HCT116 (cell line): ENCODE results near the gene MGRN1. TPM values are rescaled to one million over a fixed set of nuclear protein-coding genes. Genes with fewer than 3 reads are reported as not detected.

Experiments
- ATAC-seq: fragments of 200-7000 bp; cut with Tn5 transposase; 2 replicates; pipeline ENCODE4 v1.9.1; 2020; ENCODE audit warnings: mild to moderate bottlenecking, moderate library complexity
- BruUV-seq: library from RNA; stranded (reverse); fragments of 400-500 nt; replicated peaks from 2 replicates; lab custom pipeline; 2021; lab: Mats Ljungman, UMichigan
- CTCF ChIA-PET: fragments of 300-600 bp; sonication (Branson Sonifier 250); formaldehyde crosslinking; loops from one replicate; lab custom pipeline; 2021; ENCODE audit warnings: antibody characterized with exemption; lab: Charles Lee
- POLR2A ChIA-PET: fragments of 300-600, 350-600 bp; sonication (Branson Sonifier 250); formaldehyde crosslinking; loops from one replicate; lab custom pipeline; 2021; ENCODE audit warnings: antibody characterized with exemption; lab: Charles Lee
- RAD21 ChIA-PET, 2 experiments: fragments of 300-600 bp; sonication (Branson Sonifier 250); formaldehyde crosslinking; loops; one replicate each; lab custom pipeline; 2023; ENCODE audit warnings: low total read pairs in 2 of 2; ENCODE audit not compliant: uncharacterized antibody in 2 of 2, unreplicated experiment in 2 of 2, low non-redundant PET in 1 of 2; lab: Charles Lee
- DNase-seq: peaks from one replicate; pipeline ENCODE4 v3.0.0-alpha.2; 2010; ENCODE audit warnings: low read depth, low spot score
- H2AFZ ChIP-seq: fragments of 200-600 bp; shearing (Covaris generic), sonication (generic); 2 replicates; pipeline ENCODE4 v1.6.1; 2017; ENCODE audit warnings: low read depth, mixed run types, mixed read lengths, antibody characterized with exemption, low read length; ENCODE audit not compliant: poor library complexity, severe bottlenecking
- H3K27ac ChIP-seq: 2 replicates; pipeline ENCODE4 v1.5.1; 2012; ENCODE audit warnings: low read depth, low read length
- H3K27me3 ChIP-seq: fragments of 200-600 bp; sonication (generic); 2 replicates; pipeline ENCODE4 v1.6.1; 2016; ENCODE audit warnings: mixed run types, low read length, mixed read lengths; ENCODE audit not compliant: insufficient read depth
- H3K36me3 ChIP-seq, 2 experiments: fragments of 200-500 bp in 1 of 2; fragments of 200-600 bp in 1 of 2; sonication (Bioruptor generic) in 1 of 2; sonication (generic) in 1 of 2; 2 replicates each; pipeline versions ENCODE4 v1.5.1 to v1.6.1; 2014 to 2016; ENCODE audit warnings: low read length in 2 of 2, inconsistent platforms in 1 of 2, mixed read lengths in 1 of 2, mixed run types in 1 of 2; ENCODE audit not compliant: insufficient read depth in 2 of 2, control insufficient read depth in 1 of 2
- H3K4me1 ChIP-seq, 2 experiments: fragments of 200-600 bp in 1 of 2; sonication (generic) in 1 of 2; 2 replicates each; pipeline versions ENCODE4 v1.5.1 to v1.6.1; 2012 to 2017; ENCODE audit warnings: low read length in 2 of 2, inconsistent platforms in 1 of 2, mild to moderate bottlenecking in 1 of 2, mixed read lengths in 1 of 2, mixed run types in 1 of 2, moderate library complexity in 1 of 2; ENCODE audit not compliant: insufficient read depth in 2 of 2, control insufficient read depth in 1 of 2
- H3K4me2 ChIP-seq: fragments of 200-600 bp; sonication (generic); 2 replicates; pipeline ENCODE4 v1.6.1; 2017; ENCODE audit warnings: mixed run types, low read length, mixed read lengths
- H3K4me3 ChIP-seq, 2 experiments: fragments of 200-600 bp in 1 of 2; sonication (generic) in 1 of 2; replicated peaks in 1 of 2; 2 replicates each; pipeline ENCODE4 v1.5.1; 2011 to 2016; ENCODE audit warnings: low read length in 2 of 2, control low read depth in 1 of 2, low read depth in 1 of 2, mild to moderate bottlenecking in 1 of 2, mixed read lengths in 1 of 2, mixed run types in 1 of 2
- H3K79me2 ChIP-seq: fragments of 200-600 bp; sonication (generic); 2 replicates; pipeline ENCODE4 v1.6.1; 2017; ENCODE audit warnings: mild to moderate bottlenecking, mixed run types, low read length, moderate library complexity, mixed read lengths; ENCODE audit not compliant: insufficient read depth
- H3K9ac ChIP-seq: fragments of 200-600 bp; sonication (generic); 2 replicates; pipeline ENCODE4 v1.6.1; 2016; ENCODE audit warnings: low read length, mixed read lengths
- H3K9me2 ChIP-seq: fragments of 200-600 bp; sonication (generic), shearing (Covaris generic); 2 replicates; pipeline ENCODE4 v1.6.1; 2017; ENCODE audit warnings: mixed run types, mild to moderate bottlenecking, moderate library complexity; ENCODE audit not compliant: insufficient read depth
- H3K9me3 ChIP-seq, 2 experiments: fragments of 200-500 bp in 1 of 2; fragments of 200-600 bp in 1 of 2; sonication (Bioruptor generic) in 1 of 2; sonication (generic) in 1 of 2; 2 replicates each; pipeline ENCODE4 v1.6.1; 2014 to 2017; ENCODE audit warnings: low read length in 2 of 2, mixed read lengths in 2 of 2, inconsistent platforms in 1 of 2, low read depth in 1 of 2, mild to moderate bottlenecking in 1 of 2, mixed run types in 1 of 2, moderate library complexity in 1 of 2; ENCODE audit not compliant: control insufficient read depth in 1 of 2, insufficient read depth in 1 of 2
- H4K20me1 ChIP-seq: fragments of 200-600 bp; sonication (generic), shearing (Covaris generic); 2 replicates; pipeline ENCODE4 v1.6.1; 2017; ENCODE audit warnings: mixed run types, mild to moderate bottlenecking, moderate library complexity; ENCODE audit not compliant: insufficient read depth
- CBX3 ChIP-seq: IDR thresholded peaks from 2 replicates; pipeline ENCODE4 v1.6.1; 2012; ENCODE audit warnings: low read depth
- EGR1 ChIP-seq: IDR thresholded peaks from 2 replicates; pipeline ENCODE4 v1.6.1; 2012; ENCODE audit warnings: low read depth
- ELF1 ChIP-seq: IDR thresholded peaks from 2 replicates; pipeline ENCODE4 v1.6.1; 2012; ENCODE audit warnings: low read depth, borderline replicate concordance
- EZH2 ChIP-seq: fragments of 200-600 bp; sonication (generic); IDR thresholded peaks from 2 replicates; pipeline ENCODE4 v1.6.1; 2017; ENCODE audit warnings: antibody characterized with exemption, mixed run types
- EZH2phosphoT487 ChIP-seq: fragments of 200-600 bp; IDR thresholded peaks from 2 replicates; pipeline ENCODE4 v1.6.1; 2018; ENCODE audit warnings: antibody characterized with exemption, borderline replicate concordance
- FOSL1 ChIP-seq: IDR thresholded peaks from 2 replicates; pipeline ENCODE4 v1.6.1; 2012; ENCODE audit warnings: low read depth
- JUND ChIP-seq: IDR thresholded peaks from 2 replicates; pipeline ENCODE4 v1.6.1; 2012
- POLR2A ChIP-seq: IDR thresholded peaks from 2 replicates; pipeline ENCODE4 v1.7.0; 2011; ENCODE audit warnings: borderline replicate concordance; ENCODE audit not compliant: insufficient read depth, insufficient read length; ENCODE audit errors: extremely low read depth
- POLR2AphosphoS5 ChIP-seq: IDR thresholded peaks from 2 replicates; pipeline ENCODE4 v1.6.1; 2011; ENCODE audit warnings: mild to moderate bottlenecking, low read depth, low read length, moderate library complexity
- TCF7L2 ChIP-seq: IDR thresholded peaks from 2 replicates; pipeline ENCODE4 v1.7.0; 2011; ENCODE audit warnings: borderline replicate concordance, inconsistent platforms; ENCODE audit not compliant: insufficient read depth, insufficient read length; ENCODE audit errors: extremely low read depth
- YY1 ChIP-seq: IDR thresholded peaks from 2 replicates; pipeline ENCODE4 v1.6.1; 2011; ENCODE audit warnings: low read length, low read depth, moderate library complexity, mild to moderate bottlenecking; ENCODE audit not compliant: insufficient replicate concordance; ENCODE audit errors: extremely low read depth
- ZFX ChIP-seq: fragments of 450-650 bp; IDR thresholded peaks from 2 replicates; pipeline ENCODE4 v1.6.1; 2017
- ZNF274 ChIP-seq: fragments of 200-500 bp; sonication (Bioruptor generic); IDR thresholded peaks from 2 replicates; pipeline ENCODE4 v1.6.1; 2014; ENCODE audit warnings: mild to moderate bottlenecking, low read depth, low read length, inconsistent platforms
- intact Hi-C: fragments of 100-400 bp; cut with micrococcal nuclease; formaldehyde crosslinking; loops from 2 replicates; pipeline ENCODE4 v1.10.0; 2022
- total RNA-seq: library from RNA; stranded (reverse); gene quantifications from one replicate; pipeline ENCODE4 v1.2.1, GENCODE V29; 2021; ENCODE audit not compliant: unreplicated experiment
- TF ChIP-seq, protein P1 (sequence below), 3 experiments: fragments of 200-600 bp in 1 of 3; sonication (generic) in 1 of 3; IDR thresholded peaks in 2 of 3; conservative IDR thresholded peaks in 1 of 3; 2 replicates each; pipeline ENCODE4 v1.5.1; 2012 to 2017; ENCODE audit warnings: low read depth in 2 of 3, low read length in 2 of 3, antibody characterized with exemption in 1 of 3, borderline replicate concordance in 1 of 3, control low read depth in 1 of 3, mild to moderate bottlenecking in 1 of 3, mixed read lengths in 1 of 3, mixed run types in 1 of 3, moderate library complexity in 1 of 3; ENCODE audit not compliant: insufficient read depth in 1 of 3
- TF ChIP-seq, protein P2 (sequence below): IDR thresholded peaks from 2 replicates; pipeline ENCODE4 v1.6.1; 2012; ENCODE audit warnings: low read depth
- TF ChIP-seq, protein P3 (sequence below): IDR thresholded peaks from 2 replicates; pipeline ENCODE4 v1.6.1; 2012

The MGRN1 gene
- total RNA-seq, 1 experiment from 2014 or later: 50.6 TPM

DNA sequence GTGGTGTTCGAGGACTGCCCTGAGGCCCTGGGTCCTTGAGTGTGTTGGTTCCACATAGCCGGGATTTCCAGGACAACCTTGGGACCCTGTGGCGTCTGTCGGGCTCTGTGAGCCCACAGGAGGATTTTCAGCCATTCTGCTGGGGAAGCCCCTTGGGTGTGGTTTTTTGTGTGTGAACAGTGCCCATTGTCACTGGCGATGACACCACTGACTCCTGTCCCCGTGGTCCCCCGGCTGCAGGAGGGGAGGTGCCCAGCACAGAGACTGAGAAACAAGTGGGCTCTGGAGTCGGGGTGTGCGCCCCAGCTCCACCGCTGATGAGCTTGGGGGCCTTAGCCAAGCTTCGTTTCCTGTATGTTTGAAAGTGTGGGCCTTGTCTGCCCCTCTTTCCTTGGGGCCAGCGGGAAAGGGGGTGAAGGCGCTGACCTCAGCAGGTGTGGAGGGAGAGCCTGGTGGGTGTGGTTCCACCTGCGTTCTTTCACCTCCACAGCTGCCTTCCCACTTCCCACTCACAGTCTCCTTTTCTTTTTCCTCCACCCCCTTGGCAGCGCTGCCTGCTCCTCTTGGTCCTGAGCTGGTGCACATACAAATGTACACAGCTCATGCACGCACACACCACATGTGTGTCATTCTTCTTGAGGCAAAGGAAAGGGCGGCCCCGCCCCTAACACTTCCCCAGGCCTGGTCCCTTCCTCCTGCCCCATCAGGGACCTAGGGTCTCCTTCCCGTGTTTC, 16.1 kb downstream of the MGRN1 start:
- RAD21 ChIA-PET: interaction anchor here (0.6 to 0.7 kb wide), 2 partner anchors 93 to 168 kb away, joined by 4 to 5 read pairs; no protein-coding TSS in a partner anchor
- TF ChIP-seq, protein P1, sequence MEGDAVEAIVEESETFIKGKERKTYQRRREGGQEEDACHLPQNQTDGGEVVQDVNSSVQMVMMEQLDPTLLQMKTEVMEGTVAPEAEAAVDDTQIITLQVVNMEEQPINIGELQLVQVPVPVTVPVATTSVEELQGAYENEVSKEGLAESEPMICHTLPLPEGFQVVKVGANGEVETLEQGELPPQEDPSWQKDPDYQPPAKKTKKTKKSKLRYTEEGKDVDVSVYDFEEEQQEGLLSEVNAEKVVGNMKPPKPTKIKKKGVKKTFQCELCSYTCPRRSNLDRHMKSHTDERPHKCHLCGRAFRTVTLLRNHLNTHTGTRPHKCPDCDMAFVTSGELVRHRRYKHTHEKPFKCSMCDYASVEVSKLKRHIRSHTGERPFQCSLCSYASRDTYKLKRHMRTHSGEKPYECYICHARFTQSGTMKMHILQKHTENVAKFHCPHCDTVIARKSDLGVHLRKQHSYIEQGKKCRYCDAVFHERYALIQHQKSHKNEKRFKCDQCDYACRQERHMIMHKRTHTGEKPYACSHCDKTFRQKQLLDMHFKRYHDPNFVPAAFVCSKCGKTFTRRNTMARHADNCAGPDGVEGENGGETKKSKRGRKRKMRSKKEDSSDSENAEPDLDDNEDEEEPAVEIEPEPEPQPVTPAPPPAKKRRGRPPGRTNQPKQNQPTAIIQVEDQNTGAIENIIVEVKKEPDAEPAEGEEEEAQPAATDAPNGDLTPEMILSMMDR (IDR thresholded peaks at IDR 0.05 in 2 of 3, conservative IDR thresholded peaks at IDR 0.05 in 1 of 3; ENCODE audit: borderline replicate concordance in 1 of 3, insufficient read depth in 1 of 3, low read depth in 2 of 3, low read length in 2 of 3): no peak
- TF ChIP-seq TCF7L2 (no peak), POLR2A (no peak), EZH2 (no peak), EZH2phosphoT487 (no peak), ELF1 (no peak), FOSL1 (no peak), ZFX (no peak), JUND (no peak), YY1 (no peak), POLR2AphosphoS5 (no peak), ZNF274 (no peak), EGR1 (no peak), CBX3 (no peak)
- TF ChIP-seq, protein P2, sequence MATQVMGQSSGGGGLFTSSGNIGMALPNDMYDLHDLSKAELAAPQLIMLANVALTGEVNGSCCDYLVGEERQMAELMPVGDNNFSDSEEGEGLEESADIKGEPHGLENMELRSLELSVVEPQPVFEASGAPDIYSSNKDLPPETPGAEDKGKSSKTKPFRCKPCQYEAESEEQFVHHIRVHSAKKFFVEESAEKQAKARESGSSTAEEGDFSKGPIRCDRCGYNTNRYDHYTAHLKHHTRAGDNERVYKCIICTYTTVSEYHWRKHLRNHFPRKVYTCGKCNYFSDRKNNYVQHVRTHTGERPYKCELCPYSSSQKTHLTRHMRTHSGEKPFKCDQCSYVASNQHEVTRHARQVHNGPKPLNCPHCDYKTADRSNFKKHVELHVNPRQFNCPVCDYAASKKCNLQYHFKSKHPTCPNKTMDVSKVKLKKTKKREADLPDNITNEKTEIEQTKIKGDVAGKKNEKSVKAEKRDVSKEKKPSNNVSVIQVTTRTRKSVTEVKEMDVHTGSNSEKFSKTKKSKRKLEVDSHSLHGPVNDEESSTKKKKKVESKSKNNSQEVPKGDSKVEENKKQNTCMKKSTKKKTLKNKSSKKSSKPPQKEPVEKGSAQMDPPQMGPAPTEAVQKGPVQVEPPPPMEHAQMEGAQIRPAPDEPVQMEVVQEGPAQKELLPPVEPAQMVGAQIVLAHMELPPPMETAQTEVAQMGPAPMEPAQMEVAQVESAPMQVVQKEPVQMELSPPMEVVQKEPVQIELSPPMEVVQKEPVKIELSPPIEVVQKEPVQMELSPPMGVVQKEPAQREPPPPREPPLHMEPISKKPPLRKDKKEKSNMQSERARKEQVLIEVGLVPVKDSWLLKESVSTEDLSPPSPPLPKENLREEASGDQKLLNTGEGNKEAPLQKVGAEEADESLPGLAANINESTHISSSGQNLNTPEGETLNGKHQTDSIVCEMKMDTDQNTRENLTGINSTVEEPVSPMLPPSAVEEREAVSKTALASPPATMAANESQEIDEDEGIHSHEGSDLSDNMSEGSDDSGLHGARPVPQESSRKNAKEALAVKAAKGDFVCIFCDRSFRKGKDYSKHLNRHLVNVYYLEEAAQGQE: no peak
- TF ChIP-seq, protein P3, sequence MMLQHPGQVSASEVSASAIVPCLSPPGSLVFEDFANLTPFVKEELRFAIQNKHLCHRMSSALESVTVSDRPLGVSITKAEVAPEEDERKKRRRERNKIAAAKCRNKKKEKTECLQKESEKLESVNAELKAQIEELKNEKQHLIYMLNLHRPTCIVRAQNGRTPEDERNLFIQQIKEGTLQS: no peak
- CTCF ChIA-PET: no interaction called here
- Histone ChIP-seq H3K4me2 (no peak overlapping the region), H4K20me1 (no peaks in the 10 kb centered on the region), H3K4me1 (no peaks in the 10 kb centered on the region), H3K9ac (no peak overlapping the region), H3K36me3 (no peaks in the 10 kb centered on the region; a peak in 1 of 4 replicates), H3K27ac (no peak overlapping the region), H3K27me3 (no peaks in the 10 kb centered on the region), H3K9me2 (no peaks in the 10 kb centered on the region), H3K9me3 (no peaks in the 10 kb centered on the region), H3K79me2 (peaks cover 78% of the 10 kb centered on the region), H3K4me3 (no peak overlapping the region), H2AFZ (no peak overlapping the region)
- ATAC-seq (no peak), DNase-seq (no peak)
- no TSS peak for BruUV-seq
- POLR2A ChIA-PET: no interaction called here
- intact Hi-C loops: no loop called here
